ENCODE measurements around the gene PPP2R5D.

PPP2R5D gene

GRCh38 chr6:42978839-42979522 lies 5.4 kb upstream of the PPP2R5D start, which contains the start of gene PEX6:
TSS of gene PEX6 (minus strand) at chr6:42979181. CDS start at chr6:42979150, 31 bp downstream.
- TF ChIP-seq REST (IDR thresholded peaks at IDR 0.05; ENCODE audit: low read depth) (no peak), YY1 (IDR thresholded peaks at IDR 0.05; ENCODE audit: low read depth) (peak; percentile 71), EGR1 (IDR thresholded peaks at IDR 0.05) (no peak), TAF1 (IDR thresholded peaks at IDR 0.05; ENCODE audit: low read depth) (peak; percentile 88), TEAD4 (IDR thresholded peaks at IDR 0.05) (0 out of 2 replicates have a peak, but pooled peaks have one; percentile 40), FOXM1 (IDR thresholded peaks at IDR 0.05; ENCODE audit: borderline replicate concordance, low read depth) (no peak), TCF12 (IDR thresholded peaks at IDR 0.05; ENCODE audit: low read depth) (0 out of 2 replicates have a peak, but pooled peaks have one; percentile 17), MAX (IDR thresholded peaks at IDR 0.05) (peak; percentile 71), EP300 (IDR thresholded peaks at IDR 0.05; ENCODE audit: borderline replicate concordance) (no peak), RAD21 (IDR thresholded peaks at IDR 0.05; ENCODE audit: low read depth) (no peak), ZBTB7A (IDR thresholded peaks at IDR 0.05; ENCODE audit: low read depth) (peak; percentile 94), NFIC (IDR thresholded peaks at IDR 0.05) (no peak), USF1 (IDR thresholded peaks at IDR 0.05) (no peak), CEBPB (IDR thresholded peaks at IDR 0.05) (no peak)

GRCh38 chr6:42979523-42980177 lies 4.7 kb upstream of the PPP2R5D start:
- TF ChIP-seq RAD21 (IDR thresholded peaks at IDR 0.05; ENCODE audit: low read depth) (no peak), TAF1 (IDR thresholded peaks at IDR 0.05; ENCODE audit: low read depth) (no peak), EGR1 (IDR thresholded peaks at IDR 0.05) (no peak)

- TF ChIP-seq FOXM1 (IDR thresholded peaks at IDR 0.05; ENCODE audit: borderline replicate concordance, low read depth) (no peak), RAD21 (IDR thresholded peaks at IDR 0.05; ENCODE audit: low read depth) (no peak), EGR1 (IDR thresholded peaks at IDR 0.05) (no peak), ZBTB7A (IDR thresholded peaks at IDR 0.05; ENCODE audit: low read depth) (no peak), REST (IDR thresholded peaks at IDR 0.05; ENCODE audit: low read depth) (no peak), NFIC (IDR thresholded peaks at IDR 0.05) (no peak), USF1 (IDR thresholded peaks at IDR 0.05) (no peak), YY1 (IDR thresholded peaks at IDR 0.05; ENCODE audit: low read depth) (no peak), CREB1 (IDR thresholded peaks at IDR 0.05; ENCODE audit: low read depth) (no peak), TAF1 (IDR thresholded peaks at IDR 0.05; ENCODE audit: low read depth) (no peak), TEAD4 (IDR thresholded peaks at IDR 0.05) (no peak), CEBPB (IDR thresholded peaks at IDR 0.05) (no peak), MAX (IDR thresholded peaks at IDR 0.05) (no peak), EP300 (IDR thresholded peaks at IDR 0.05; ENCODE audit: borderline replicate concordance) (no peak), TCF12 (IDR thresholded peaks at IDR 0.05; ENCODE audit: low read depth) (no peak)
Measured at GRCh38 chr6:42981836-42982235, 2.5 kb upstream of the PPP2R5D start.

GRCh38 chr6:42984924-42985475 lies 630 bp downstream of the PPP2R5D start:
- no peak for TF ChIP-seq EGR1 (IDR thresholded peaks at IDR 0.05)

- no peak for TF ChIP-seq YY1 (IDR thresholded peaks at IDR 0.05; ENCODE audit: low read depth)
- TF ChIP-seq USF1 (IDR thresholded peaks at IDR 0.05): no peak
- TF ChIP-seq EGR1 (IDR thresholded peaks at IDR 0.05): no peak
- TF ChIP-seq EP300 (IDR thresholded peaks at IDR 0.05; ENCODE audit: borderline replicate concordance): no peak
- no peak for TF ChIP-seq REST (IDR thresholded peaks at IDR 0.05; ENCODE audit: low read depth)
- no peak for TF ChIP-seq RAD21 (IDR thresholded peaks at IDR 0.05; ENCODE audit: low read depth)
- no peak for TF ChIP-seq TEAD4 (IDR thresholded peaks at IDR 0.05)
- TF ChIP-seq NFIC (IDR thresholded peaks at IDR 0.05): no peak
- TF ChIP-seq MAX (IDR thresholded peaks at IDR 0.05): no peak
- TF ChIP-seq TCF12 (IDR thresholded peaks at IDR 0.05; ENCODE audit: low read depth): no peak
- no peak for TF ChIP-seq CREB1 (IDR thresholded peaks at IDR 0.05; ENCODE audit: low read depth)
- TF ChIP-seq ZBTB7A (IDR thresholded peaks at IDR 0.05; ENCODE audit: low read depth): no peak
- TF ChIP-seq FOXM1 (IDR thresholded peaks at IDR 0.05; ENCODE audit: borderline replicate concordance, low read depth): no peak
- TF ChIP-seq TAF1 (IDR thresholded peaks at IDR 0.05; ENCODE audit: low read depth): no peak
Measured at GRCh38 chr6:42987533-42988451, 3.4 kb downstream of the PPP2R5D start.
